ENCODE data around the gene MYO5C.

MYO5C gene

GRCh38 chr15:52161406-52161966 is 134.1 kb downstream of the MYO5C start:
- no peak for TF ChIP-seq CTCF (conservative IDR thresholded peaks at IDR 0.05; ENCODE audit: low read depth, low read length)
- no peak for DNase-seq (ENCODE audit: low read depth)
- no peak overlapping the region for H3K4me3 ChIP-seq (ENCODE audit: low read length)

GRCh38 chr15:52159645-52160044 is 136.0 kb downstream of the MYO5C start:
- DNase-seq (ENCODE audit: low read depth): no peak
- no peak overlapping the region for H3K4me3 ChIP-seq (ENCODE audit: low read length)
- TF ChIP-seq CTCF (conservative IDR thresholded peaks at IDR 0.05; ENCODE audit: low read depth, low read length): no peak

GRCh38 chr15:52158084-52158765 is 137.4 kb downstream of the MYO5C start:
- DNase-seq (ENCODE audit: low read depth): no peak
- TF ChIP-seq CTCF (conservative IDR thresholded peaks at IDR 0.05; ENCODE audit: low read depth, low read length): no peak
- H3K4me3 ChIP-seq (ENCODE audit: low read length): no peak overlapping the region

- DNase-seq (ENCODE audit: low read depth): no peak
- no peak for TF ChIP-seq CTCF (conservative IDR thresholded peaks at IDR 0.05; ENCODE audit: low read depth, low read length)
- no peak overlapping the region for H3K4me3 ChIP-seq (ENCODE audit: low read length)
Measured at GRCh38 chr15:52155878-52156277, 139.7 kb downstream of the MYO5C start.

GRCh38 chr15:52154896-52155865 is 140.4 kb downstream of the MYO5C start:
- no peak for DNase-seq (ENCODE audit: low read depth)
- no peak overlapping the region for H3K4me3 ChIP-seq (ENCODE audit: low read length)
- TF ChIP-seq CTCF (conservative IDR thresholded peaks at IDR 0.05; ENCODE audit: low read depth, low read length): no peak

- TF ChIP-seq CTCF (conservative IDR thresholded peaks at IDR 0.05; ENCODE audit: low read depth, low read length): no peak
- no peak overlapping the region for H3K4me3 ChIP-seq (ENCODE audit: low read length)
- no peak for DNase-seq (ENCODE audit: low read depth)
Measured at GRCh38 chr15:52153900-52154895, 141.4 kb downstream of the MYO5C start.

Measured in retinal pigment epithelial cell (primary cell).